ENCODE measurements around the gene WDR62. TPM values are rescaled to one million over a fixed set of nuclear protein-coding genes. Genes with fewer than 3 reads are reported as not detected.

Gene WDR62
- total RNA-seq (2022; extraction: Qiagen RNA extraction) = 19.3 to 30.3 TPM (median 26.1 TPM) in 5 replicates

GRCh38 chr19:36054733-36055686 is at the start of gene WDR62:
Gene WDR62 (plus strand): TSS chr19:36054897. CDS start chr19:36054972, 75 bp downstream.

GRCh38 chr19:36008336-36008978 is 46.2 kb upstream of the WDR62 start, which contains the start of gene SYNE4:
Gene SYNE4 (minus strand): TSS chr19:36008813. CDS start chr19:36008681, 132 bp downstream.

DNA sequence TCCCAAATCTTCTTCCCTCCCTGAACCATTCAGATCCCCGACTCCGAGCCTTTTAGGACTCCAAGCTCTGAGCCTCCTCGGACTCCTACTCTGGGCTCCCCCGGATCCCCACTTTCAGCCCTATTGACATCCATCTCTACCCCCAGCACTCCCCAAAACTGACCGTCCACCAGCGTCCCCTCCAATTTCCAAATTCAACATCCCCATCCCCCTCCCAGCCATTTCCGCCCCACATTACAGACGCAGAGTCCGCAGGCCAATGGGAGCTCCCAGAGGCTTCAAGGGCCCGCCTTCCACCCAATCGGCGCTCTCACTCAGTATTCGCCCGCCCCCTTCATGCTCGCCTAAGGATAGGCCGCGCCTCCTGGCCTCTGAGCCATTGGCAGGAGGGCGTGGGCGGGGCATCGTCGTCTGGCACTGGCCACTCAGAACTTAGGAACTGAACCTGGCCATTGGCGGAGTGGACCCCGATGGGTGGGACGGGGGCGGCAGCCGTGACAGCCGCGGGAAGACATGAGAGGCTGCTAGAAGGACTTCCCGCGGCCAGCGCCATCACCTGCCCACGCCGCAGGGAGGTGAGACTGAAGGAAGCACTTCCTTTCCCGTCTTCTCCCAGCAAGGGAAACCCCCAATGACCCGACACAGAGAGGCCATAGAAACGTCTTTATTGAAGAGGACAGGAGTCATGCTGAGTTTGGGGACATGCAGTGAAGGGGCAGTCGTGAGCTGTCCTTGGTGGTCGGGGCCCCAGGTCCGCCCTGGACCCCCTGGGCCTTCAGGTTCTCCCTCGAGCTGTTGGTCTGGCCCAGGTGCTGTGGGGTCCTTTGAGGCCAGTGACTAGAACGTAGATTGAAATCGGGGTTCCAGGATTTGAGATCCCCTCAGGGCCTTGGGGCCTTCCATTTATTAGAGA is 40.4 kb upstream of the WDR62 start, which contains the start of gene ALKBH6:
ALKBH6 (minus strand) TSS at position 202 of the 913 bp plus-strand sequence. CDS start 816 bp downstream, outside the sequence.

GRCh38 chr19:36032251-36033104 is 22.2 kb upstream of the WDR62 start, which contains the start of gene CLIP3:
Gene CLIP3 (minus strand): TSS chr19:36032873. CDS start chr19:36032357, 516 bp downstream.

GRCh38 chr19:36054119-36054732 is 471 bp upstream of the WDR62 start, which contains the start of gene THAP8:
Gene THAP8 (minus strand): TSS chr19:36054285. CDS start chr19:36054217, 68 bp downstream.

GRCh38 chr19:36110487-36111199 is 55.9 kb downstream of the WDR62 start, which contains the start of gene OVOL3:
Gene OVOL3 (plus strand): TSS chr19:36111143. CDS start chr19:36111203, 60 bp downstream.

DNA sequence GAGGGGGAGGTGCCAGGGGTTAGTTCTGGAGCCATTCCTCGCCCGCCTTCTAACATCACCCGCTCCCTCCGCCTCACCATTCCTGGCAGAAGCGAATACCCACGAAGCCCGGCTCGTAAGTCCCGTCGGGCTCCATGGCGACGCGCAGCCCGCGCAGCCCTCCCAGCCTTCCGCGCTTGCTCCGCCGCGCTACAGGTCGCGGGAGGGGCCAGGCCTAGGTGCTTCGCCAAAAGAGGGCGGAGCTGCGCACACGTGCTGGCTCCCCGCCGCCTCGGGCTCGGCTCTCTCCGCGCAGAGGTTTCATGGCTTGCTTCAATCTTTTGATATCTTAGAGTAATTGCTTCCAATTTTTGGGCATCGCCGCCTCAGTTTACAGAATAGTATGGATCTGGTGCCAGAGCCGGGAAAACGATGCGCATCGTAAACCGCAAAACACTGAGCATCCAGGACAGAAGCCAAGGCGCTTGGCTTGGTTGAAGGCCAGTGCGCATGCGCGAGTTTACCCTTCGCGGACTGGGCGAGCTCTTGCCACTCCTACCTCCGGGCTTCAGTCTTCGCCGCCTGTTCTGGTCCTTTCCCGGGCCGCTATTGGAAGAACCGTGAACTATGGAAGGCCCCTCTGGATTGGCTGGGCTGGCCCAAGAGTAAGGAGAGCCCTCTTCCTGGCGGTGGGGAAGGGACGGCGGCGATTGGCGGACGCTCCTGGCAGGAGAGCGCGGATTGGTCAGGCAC is 60.2 kb downstream of the WDR62 start, which contains the start of gene POLR2I:
POLR2I (minus strand) TSS at position 155 of the 732 bp plus-strand sequence; CDS start at position 136, 19 bp downstream.

DNA sequence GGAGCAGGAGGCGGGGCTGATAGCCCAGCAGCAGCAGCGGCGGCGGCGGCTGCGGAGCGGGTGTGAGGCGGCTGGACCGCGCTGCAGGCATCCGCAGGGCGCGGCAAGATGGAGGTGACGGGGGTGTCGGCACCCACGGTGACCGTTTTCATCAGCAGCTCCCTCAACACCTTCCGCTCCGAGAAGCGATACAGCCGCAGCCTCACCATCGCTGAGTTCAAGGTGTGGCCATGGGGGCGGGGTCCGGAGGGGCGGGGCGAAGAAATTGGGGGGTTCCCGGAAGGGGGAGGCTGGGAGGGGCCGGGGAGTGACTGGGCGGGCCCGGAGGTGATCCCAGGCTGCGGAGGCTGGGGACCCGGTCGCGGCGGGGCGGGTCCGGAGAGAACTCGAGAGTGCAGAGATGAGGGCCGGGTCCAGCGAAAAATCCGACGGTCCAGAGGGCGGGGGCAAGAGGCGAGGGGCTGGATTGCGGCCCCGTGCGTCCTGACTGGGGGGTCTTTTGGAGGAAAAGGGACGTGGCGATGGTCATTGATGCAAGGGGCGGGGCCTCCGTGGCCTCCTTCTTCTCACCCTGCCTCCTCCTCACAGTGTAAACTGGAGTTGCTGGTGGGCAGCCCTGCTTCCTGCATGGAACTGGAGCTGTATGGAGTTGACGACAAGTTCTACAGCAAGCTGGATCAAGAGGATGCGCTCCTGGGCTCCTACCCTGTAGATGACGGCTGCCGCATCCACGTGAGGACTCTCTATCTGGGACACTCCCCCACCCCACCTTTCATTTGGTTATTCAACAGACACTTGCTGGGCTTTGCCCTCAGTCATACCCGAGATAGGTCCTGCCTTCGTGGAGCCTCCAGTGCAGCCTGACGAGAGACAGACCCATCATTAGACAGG is 61.0 kb downstream of the WDR62 start, which contains the start of gene TBCB:
TBCB (plus strand) TSS at position 16 of the 891 bp plus-strand sequence; CDS start at position 109, 93 bp downstream.

DNA sequence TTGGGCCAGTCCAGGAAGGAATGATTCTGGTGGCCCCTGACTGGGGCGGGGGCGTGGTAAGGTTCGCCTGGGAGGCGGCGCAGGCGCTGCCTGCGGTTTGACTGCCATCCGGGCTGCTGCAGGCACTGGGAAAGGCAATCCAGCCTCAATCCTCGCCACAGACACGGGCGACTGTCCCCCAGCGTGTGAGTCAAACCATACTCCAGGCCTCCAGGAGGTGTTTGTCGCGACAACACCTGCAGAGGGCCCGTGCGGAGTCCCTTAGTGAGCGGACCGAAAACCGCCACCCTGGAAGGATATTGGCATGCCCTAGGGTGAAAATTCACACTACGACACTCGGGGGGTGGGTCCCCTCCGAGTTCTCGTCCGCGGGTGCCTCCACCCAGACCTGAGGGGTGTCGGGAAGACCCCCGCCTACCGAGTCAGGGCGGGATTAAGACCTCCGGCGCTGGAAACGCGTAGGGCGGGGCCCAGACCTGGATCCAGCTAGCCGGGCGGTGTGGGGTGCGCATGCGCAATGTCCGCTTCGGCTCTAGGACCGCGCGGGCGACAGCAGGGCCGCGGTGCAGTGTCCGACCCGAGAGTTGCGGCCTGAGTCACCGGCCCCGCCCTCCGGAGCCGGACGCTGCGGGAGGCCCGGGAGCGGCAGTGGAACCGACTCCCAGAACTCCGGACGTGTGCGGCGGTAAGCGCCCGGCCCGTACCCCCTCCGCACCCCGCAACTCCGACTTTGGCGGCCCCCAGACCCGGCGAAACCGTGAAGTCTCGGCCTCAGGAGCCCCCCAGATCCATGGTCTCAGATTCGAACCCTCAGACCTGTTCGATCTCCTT is 85.0 kb downstream of the WDR62 start, which contains the start of gene CAPNS1:
CAPNS1 (plus strand) TSS at position 594 of the 831 bp plus-strand sequence. CDS start 946 bp downstream, outside the sequence.

GRCh38 chr19:36152352-36153091 is 97.8 kb downstream of the WDR62 start, which contains the start of gene COX7A1:
Gene COX7A1 (minus strand): TSS chr19:36152447. CDS start chr19:36152407, 40 bp downstream.

Other genes starting within 250 kb of the WDR62 start
- gene PRODH2, start 242.1 kb upstream of the WDR62 start, total RNA-seq (2022; extraction: Qiagen RNA extraction) = 0.16 to 0.53 TPM (median 0.34 TPM) in 5 replicates
- gene NPHS1, start 202.4 kb upstream of the WDR62 start, total RNA-seq (2022; extraction: Qiagen RNA extraction) = 0.27 to 0.75 TPM (median 0.56 TPM) in 5 replicates
- gene KIRREL2, start 198.0 kb upstream of the WDR62 start, total RNA-seq (2022; extraction: Qiagen RNA extraction) = 0.42 to 0.60 TPM (median 0.55 TPM) in 5 replicates
- 73.4 to 99.4 TPM (median 94.1 TPM) in 5 replicates for gene APLP1, start 186.3 kb upstream of the WDR62 start, total RNA-seq (2022; extraction: Qiagen RNA extraction)
- 5.5 to 7.7 TPM (median 6.2 TPM) in 5 replicates for gene NFKBID, start 154.4 kb upstream of the WDR62 start, total RNA-seq (2022; extraction: Qiagen RNA extraction)
- 0.30 to 0.45 TPM (median 0.35 TPM) in 5 replicates for gene HCST, start 152.4 kb upstream of the WDR62 start, total RNA-seq (2022; extraction: Qiagen RNA extraction)
- gene TYROBP, start 146.6 kb upstream of the WDR62 start, total RNA-seq (2022; extraction: Qiagen RNA extraction) = not detected in 5 replicates
- gene LRFN3, start 118.5 kb upstream of the WDR62 start, total RNA-seq (2022; extraction: Qiagen RNA extraction) = 12.9 to 23.3 TPM (median 21.0 TPM) in 5 replicates
- gene SDHAF1, start 59.7 kb upstream of the WDR62 start, total RNA-seq (2022; extraction: Qiagen RNA extraction) = 28.4 to 51.5 TPM (median 47.8 TPM) in 5 replicates
- 0.11 to 0.28 TPM (median 0.15 TPM) in 5 replicates for gene SYNE4, start 46.1 kb upstream of the WDR62 start, total RNA-seq (2022; extraction: Qiagen RNA extraction)
- 21.2 to 31.5 TPM (median 22.9 TPM) in 5 replicates for gene ALKBH6, start 40.7 kb upstream of the WDR62 start, total RNA-seq (2022; extraction: Qiagen RNA extraction)
- gene CLIP3, start 22.0 kb upstream of the WDR62 start, total RNA-seq (2022; extraction: Qiagen RNA extraction) = 0.72 to 1.3 TPM (median 0.84 TPM) in 5 replicates
- gene THAP8, start 612 bp upstream of the WDR62 start, total RNA-seq (2022; extraction: Qiagen RNA extraction) = 4.9 to 8.1 TPM (median 6.5 TPM) in 5 replicates
- 0.29 to 0.78 TPM (median 0.41 TPM) in 4 of 5 replicates, not detected in the other for gene OVOL3, start 56.2 kb downstream of the WDR62 start, total RNA-seq (2022; extraction: Qiagen RNA extraction)
- gene POLR2I, start 60.0 kb downstream of the WDR62 start, total RNA-seq (2022; extraction: Qiagen RNA extraction) = 235 to 264 TPM (median 260 TPM) in 5 replicates
- gene TBCB, start 60.6 kb downstream of the WDR62 start, total RNA-seq (2022; extraction: Qiagen RNA extraction) = 470 to 583 TPM (median 556 TPM) in 5 replicates
- 1,613 to 2,236 TPM (median 2,124 TPM) in 5 replicates for gene CAPNS1, start 85.2 kb downstream of the WDR62 start, total RNA-seq (2022; extraction: Qiagen RNA extraction)
- gene COX7A1, start 97.5 kb downstream of the WDR62 start, total RNA-seq (2022; extraction: Qiagen RNA extraction) = not detected in 5 replicates
- 3.9 to 5.2 TPM (median 4.3 TPM) in 5 replicates for gene ZNF565, start 159.8 kb downstream of the WDR62 start, total RNA-seq (2022; extraction: Qiagen RNA extraction)
- 105 to 154 TPM (median 113 TPM) in 5 replicates for gene ZNF146, start 160.2 kb downstream of the WDR62 start, total RNA-seq (2022; extraction: Qiagen RNA extraction)